K562 (cell line): Measurements from ENCODE around the gene FZD4. TPM values are rescaled to one million over a fixed set of nuclear protein-coding genes. Genes with fewer than 3 reads are reported as not detected.

Experiments
- ATAC-seq: fragments of 200-7000 bp; cut with Tn5 transposase; 3 replicates; pipeline ENCODE4 v1.9.1; 2020; ENCODE audit warnings: moderate library complexity
- BruUV-seq: library from RNA; stranded (reverse); fragments of 400-500 nt; replicated peaks from 2 replicates; lab custom pipeline; 2021; lab: Mats Ljungman, UMichigan
- CTCF ChIA-PET: fragments of 300-600 bp; formaldehyde crosslinking; extraction: SDS; loops from one replicate; lab custom pipeline; 2021; ENCODE audit warnings: low intra/inter-chr PET ratio; lab: Yijun Ruan, JAX
- POLR2A ChIA-PET: fragments of 300-600, 350-650 bp; sonication (Branson Sonifier 250); formaldehyde crosslinking; extraction: SDS; loops from one replicate; lab custom pipeline; 2021; ENCODE audit warnings: antibody characterized with exemption, inconsistent platforms; lab: Yijun Ruan, JAX
- DNase-seq, 4 experiments: peaks; one replicate each; pipeline versions ENCODE4 v3.0.0 to v3.0.0-alpha.2; 2011 to 2018; ENCODE audit warnings: low spot score in 3 of 4, mixed read lengths in 3 of 4; ENCODE audit errors: extremely low read depth in 1 of 4
- FAIRE-seq: peaks from 2 replicates; lab custom pipeline; 2011; peaks lifted over from hg19 to GRCh38; lab: Jason Lieb, UNC
- H2AFZ ChIP-seq: 2 replicates; pipeline ENCODE4 v1.6.0; 2011; ENCODE audit warnings: low read depth, low read length, control low read depth, inconsistent platforms
- H3K27ac ChIP-seq: fragments of 200-600 bp; 3 replicates; pipeline ENCODE4 v1.8.0; 2011; ENCODE audit warnings: low read depth, mild to moderate bottlenecking, control low read depth, inconsistent platforms, low read length, moderate library complexity, mixed read lengths; ENCODE audit errors: extremely low read depth
- H3K27me3 ChIP-seq, 2 experiments: fragments of 300-600 bp in 1 of 2; 2 replicates in 1 of 2; 3 replicates in 1 of 2; pipeline versions ENCODE4 v1.6.0 to v1.8.0; 2011; ENCODE audit warnings: inconsistent platforms in 2 of 2, low read length in 2 of 2, mild to moderate bottlenecking in 1 of 2, mixed read lengths in 1 of 2, moderate library complexity in 1 of 2; ENCODE audit not compliant: control insufficient read depth in 2 of 2, insufficient read depth in 2 of 2
- H3K36me3 ChIP-seq: fragments of 300-600 bp; 3 replicates; pipeline ENCODE4 v1.8.0; 2011; ENCODE audit warnings: mild to moderate bottlenecking, low read length, inconsistent platforms; ENCODE audit not compliant: control insufficient read depth, insufficient read depth
- H3K4me1 ChIP-seq, 2 experiments: fragments of 200-600 bp in 1 of 2; replicated peaks in 1 of 2; 2 replicates in 1 of 2; 3 replicates in 1 of 2; pipeline versions ENCODE4 v1.5.1 to v1.8.0; 2011; ENCODE audit warnings: inconsistent platforms in 2 of 2, low read length in 2 of 2, mild to moderate bottlenecking in 1 of 2, mixed read lengths in 1 of 2, moderate library complexity in 1 of 2; ENCODE audit not compliant: control insufficient read depth in 2 of 2, insufficient read depth in 2 of 2
- H3K4me2 ChIP-seq: 2 replicates; pipeline ENCODE4 v1.6.1; 2011; ENCODE audit warnings: low read length, control low read depth, inconsistent platforms, mixed read lengths; ENCODE audit not compliant: insufficient read depth
- H3K4me3 ChIP-seq: fragments of 200-600 bp; sonication (generic), shearing (Covaris generic); 2 replicates; pipeline ENCODE4 v1.5.1; 2016; ENCODE audit warnings: control low read depth, inconsistent platforms
- H3K79me2 ChIP-seq: fragments of 200-600 bp; 3 replicates; pipeline ENCODE4 v1.8.0; 2011; ENCODE audit warnings: low read length, inconsistent platforms; ENCODE audit not compliant: control insufficient read depth, insufficient read depth
- H3K9ac ChIP-seq, 2 experiments: 2 replicates each; pipeline versions ENCODE4 v1.6.0 to v1.6.1; 2011; ENCODE audit warnings: low read depth in 2 of 2, low read length in 2 of 2, control low read depth in 1 of 2, inconsistent platforms in 1 of 2, mild to moderate bottlenecking in 1 of 2, mixed read lengths in 1 of 2; ENCODE audit not compliant: insufficient read depth in 1 of 2
- H3K9me1 ChIP-seq: one replicate; pipeline ENCODE4 v1.6.0; 2011; ENCODE audit warnings: inconsistent platforms, mild to moderate bottlenecking, low read length, moderate library complexity; ENCODE audit not compliant: control insufficient read depth, insufficient read depth
- H3K9me3 ChIP-seq: replicated peaks from 2 replicates; pipeline ENCODE4 v1.5.1; 2011; ENCODE audit warnings: low read depth, low read length, inconsistent platforms; ENCODE audit not compliant: control insufficient read depth, insufficient read depth
- H4K20me1 ChIP-seq: replicated peaks from 2 replicates; pipeline ENCODE4 v1.6.1; 2011; ENCODE audit warnings: low read length, inconsistent platforms, mixed read lengths; ENCODE audit not compliant: control insufficient read depth, insufficient read depth
- BMI1 ChIP-seq: fragments of 150-350 bp; IDR thresholded peaks from 2 replicates; pipeline ENCODE4 v1.6.1; 2014; ENCODE audit warnings: low read length
- CCNT2 ChIP-seq: IDR thresholded peaks from 2 replicates; pipeline ENCODE4 v1.6.1; 2011; ENCODE audit warnings: borderline replicate concordance, low read depth, mild to moderate bottlenecking, moderate library complexity, mixed read lengths, low read length; ENCODE audit not compliant: insufficient read length; ENCODE audit errors: extremely low read depth
- L3MBTL2 ChIP-seq: fragments of 450-650 bp; IDR thresholded peaks from 2 replicates; pipeline ENCODE4 v1.6.1; 2016; ENCODE audit warnings: mild to moderate bottlenecking, moderate library complexity
- MYC ChIP-seq, 2 experiments: fragments of 250-450 bp in 1 of 2; sonication (Bioruptor Pico) in 1 of 2; IDR thresholded peaks; 2 replicates each; pipeline versions ENCODE4 v1.5.1 to v1.6.1; 2012 to 2021; ENCODE audit warnings: low read depth in 2 of 2, borderline replicate concordance in 1 of 2, improper control_type of control experiment in 1 of 2, low read length in 1 of 2, mild to moderate bottlenecking in 1 of 2, moderate library complexity in 1 of 2
- WGBS: fragments of 100-300 bp; shearing (Covaris generic); methylation state at CpG from one replicate; pipeline ENCODE4 v1.1.6; 2016; ENCODE audit warnings: low coverage, mixed read lengths; ENCODE audit not compliant: insufficient coverage; ENCODE audit errors: missing lambda C conversion rate; 5-methylcytosine and 5-hydroxymethylcytosine counted together
- in situ Hi-C: fragments of 300-500 bp; cut with MboI; formaldehyde crosslinking; loops from 4 replicates; pipeline ENCODE4 v1.15.0; 2018; ENCODE audit warnings: inconsistent platforms, mixed read lengths
- intact Hi-C: fragments of 100-400 bp; cut with micrococcal nuclease; formaldehyde crosslinking; loops from 2 replicates; pipeline ENCODE4 v1.14.2; 2022
- polyA plus RNA-seq, 8 experiments: library from polyadenylated mRNA; depleted of rRNA in 4 of 8; stranded (reverse) in 5 of 8; unstranded in 3 of 8; fragments of >200 nt; fragmentation: Nextera tagmentation in 2 of 8; fragmentation: Illumina TruSeq in 1 of 8; extraction: Ambion mirVana in 2 of 8; extraction: Trizol in 1 of 8; gene quantifications; 2 replicates each; pipeline versions ENCODE4 v1.2.1 to v1.2.3, GENCODE V29; 2011 to 2014; ENCODE audit warnings: inconsistent platforms in 1 of 8, missing spikeins in 1 of 8
- total RNA-seq, 7 experiments: library from RNA; depleted of rRNA in 6 of 7; stranded (reverse); fragments of >200 nt in 6 of 7; fragmentation: Illumina TruSeq in 2 of 7; extraction: Trizol in 2 of 7; gene quantifications; 2 replicates each; pipeline versions ENCODE4 v1.2.1 to v1.2.3, GENCODE V29; 2011 to 2021; ENCODE audit warnings: low replicate concordance in 1 of 7
- TF ChIP-seq, protein P1 (sequence below): fragments of 450-650 bp; formaldehyde crosslinking; IDR thresholded peaks from 2 replicates; pipeline ENCODE4 v1.4.0; 2020; ENCODE audit warnings: mild to moderate bottlenecking, mixed read lengths
- TF ChIP-seq, protein P2 (sequence below): fragments of 450-650 bp; IDR thresholded peaks from 2 replicates; pipeline ENCODE4 v1.6.1; 2017; ENCODE audit warnings: antibody characterized with exemption, mild to moderate bottlenecking
- TF ChIP-seq, protein P3 (sequence below): fragments of 200-800 bp; sonication (Bioruptor generic); IDR thresholded peaks from 2 replicates; pipeline ENCODE4 v1.6.1; 2016; ENCODE audit warnings: missing genetic modification characterization, missing compliant biosample characterization

The FZD4 gene
- total and polyA plus RNA-seq, 9 of the 15 experiments (the other 6 are each of a cell fraction or from before 2014, with no cell fraction given) = 1.2 to 7.9 (median 5.8) TPM

DNA sequence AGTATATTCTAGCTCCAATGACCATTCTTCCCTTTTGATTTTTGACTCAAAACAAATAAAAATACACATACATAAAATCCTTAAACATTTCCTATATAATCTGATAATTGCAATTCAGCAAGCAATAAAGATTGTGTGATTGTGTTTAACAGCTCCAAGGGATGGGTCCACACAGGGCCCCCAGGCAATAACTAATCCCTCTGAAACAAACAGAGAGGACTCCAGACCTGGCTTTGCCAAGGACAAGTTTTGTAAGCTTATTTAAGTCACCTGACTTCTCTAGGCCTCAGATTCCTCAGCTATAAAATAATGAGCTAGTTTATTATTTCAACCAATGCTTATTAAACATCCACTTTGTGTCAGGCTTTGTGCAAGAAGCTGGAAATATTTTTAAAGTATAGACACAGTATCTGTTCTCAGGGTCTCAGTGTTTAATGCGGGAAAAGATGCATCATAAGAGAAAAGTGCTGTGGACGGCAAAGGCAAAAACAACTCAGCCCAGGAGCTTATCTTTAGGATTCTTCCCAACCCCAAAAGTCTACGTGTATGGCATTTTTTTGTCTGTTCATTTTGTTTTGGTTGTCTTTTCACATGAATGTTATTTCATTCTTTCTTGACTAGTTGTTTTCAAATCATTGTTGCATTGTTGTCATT lies 20.1 kb downstream of the FZD4 start:
- H3K36me3 ChIP-seq = no peaks in the 10 kb centered on the region; the same call in 2 of the 3 replicates
- no peak overlapping the region for H3K4me3 ChIP-seq
- ChIA-PET CTCF (no interaction called here), POLR2A (interaction anchor here (0.6 to 1.6 kb wide), 5 partner anchors 10 to 859 kb away, joined by 3 to 6 read pairs (median 4); no protein-coding TSS in a partner anchor)
- H3K79me2 ChIP-seq = peaks cover 14% of the 10 kb centered on the region; the same call in 1 of the 3 replicates
- 21% methylated on average over 3 of the region's 3 CpGs for WGBS
- DNase-seq (no peak), FAIRE-seq (no peak), ATAC-seq (no peak)
- H3K4me2 ChIP-seq = no peak overlapping the region
- no peaks in the 10 kb centered on the region for H3K27me3 ChIP-seq
- intact Hi-C loops = loop anchor here (5.0 kb wide), 3 partner anchors 47 to 417 kb away; no protein-coding TSS in a partner anchor
- H3K4me1 ChIP-seq = peaks cover 33 to 69% of the 10 kb centered on the region in 2 experiments
- peak overlapping the region; percentile 27; the same call in 1 of the 3 replicates for H3K27ac ChIP-seq
- no peaks in the 10 kb centered on the region for H3K9me1 ChIP-seq
- BruUV-seq = no TSS peak
- no peaks in the 10 kb centered on the region for H3K9me3 ChIP-seq
- no peaks in the 10 kb centered on the region for H4K20me1 ChIP-seq
- H3K9ac ChIP-seq = no peak overlapping the region
- peak overlapping the region; percentile 41 for H2AFZ ChIP-seq
- in situ Hi-C loops = loop anchor here (10.0 kb wide), 1 partner anchor 490 kb away; no protein-coding TSS in a partner anchor
- TF ChIP-seq BMI1 (no peak), MYC (IDR thresholded peaks at IDR 0.05; ENCODE audit: low read depth, low read length) (0 out of 2 replicates have a peak, but pooled peaks have one; percentile 6), MYC (CRISPR knock-in tag; IDR thresholded peaks at IDR 0.05; ENCODE audit: borderline replicate concordance, low read depth) (no peak), CCNT2 (no peak), L3MBTL2 (no peak)
- TF ChIP-seq, protein P1, sequence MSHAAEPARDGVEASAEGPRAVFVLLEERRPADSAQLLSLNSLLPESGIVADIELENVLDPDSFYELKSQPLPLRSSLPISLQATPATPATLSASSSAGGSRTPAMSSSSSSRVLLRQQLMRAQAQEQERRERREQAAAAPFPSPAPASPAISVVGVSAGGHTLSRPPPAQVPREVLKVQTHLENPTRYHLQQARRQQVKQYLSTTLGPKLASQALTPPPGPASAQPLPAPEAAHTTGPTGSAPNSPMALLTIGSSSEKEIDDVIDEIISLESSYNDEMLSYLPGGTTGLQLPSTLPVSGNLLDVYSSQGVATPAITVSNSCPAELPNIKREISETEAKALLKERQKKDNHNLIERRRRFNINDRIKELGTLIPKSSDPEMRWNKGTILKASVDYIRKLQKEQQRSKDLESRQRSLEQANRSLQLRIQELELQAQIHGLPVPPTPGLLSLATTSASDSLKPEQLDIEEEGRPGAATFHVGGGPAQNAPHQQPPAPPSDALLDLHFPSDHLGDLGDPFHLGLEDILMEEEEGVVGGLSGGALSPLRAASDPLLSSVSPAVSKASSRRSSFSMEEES = 0 out of 2 replicates have a peak, but pooled peaks have one; percentile 6
- TF ChIP-seq, protein P2, sequence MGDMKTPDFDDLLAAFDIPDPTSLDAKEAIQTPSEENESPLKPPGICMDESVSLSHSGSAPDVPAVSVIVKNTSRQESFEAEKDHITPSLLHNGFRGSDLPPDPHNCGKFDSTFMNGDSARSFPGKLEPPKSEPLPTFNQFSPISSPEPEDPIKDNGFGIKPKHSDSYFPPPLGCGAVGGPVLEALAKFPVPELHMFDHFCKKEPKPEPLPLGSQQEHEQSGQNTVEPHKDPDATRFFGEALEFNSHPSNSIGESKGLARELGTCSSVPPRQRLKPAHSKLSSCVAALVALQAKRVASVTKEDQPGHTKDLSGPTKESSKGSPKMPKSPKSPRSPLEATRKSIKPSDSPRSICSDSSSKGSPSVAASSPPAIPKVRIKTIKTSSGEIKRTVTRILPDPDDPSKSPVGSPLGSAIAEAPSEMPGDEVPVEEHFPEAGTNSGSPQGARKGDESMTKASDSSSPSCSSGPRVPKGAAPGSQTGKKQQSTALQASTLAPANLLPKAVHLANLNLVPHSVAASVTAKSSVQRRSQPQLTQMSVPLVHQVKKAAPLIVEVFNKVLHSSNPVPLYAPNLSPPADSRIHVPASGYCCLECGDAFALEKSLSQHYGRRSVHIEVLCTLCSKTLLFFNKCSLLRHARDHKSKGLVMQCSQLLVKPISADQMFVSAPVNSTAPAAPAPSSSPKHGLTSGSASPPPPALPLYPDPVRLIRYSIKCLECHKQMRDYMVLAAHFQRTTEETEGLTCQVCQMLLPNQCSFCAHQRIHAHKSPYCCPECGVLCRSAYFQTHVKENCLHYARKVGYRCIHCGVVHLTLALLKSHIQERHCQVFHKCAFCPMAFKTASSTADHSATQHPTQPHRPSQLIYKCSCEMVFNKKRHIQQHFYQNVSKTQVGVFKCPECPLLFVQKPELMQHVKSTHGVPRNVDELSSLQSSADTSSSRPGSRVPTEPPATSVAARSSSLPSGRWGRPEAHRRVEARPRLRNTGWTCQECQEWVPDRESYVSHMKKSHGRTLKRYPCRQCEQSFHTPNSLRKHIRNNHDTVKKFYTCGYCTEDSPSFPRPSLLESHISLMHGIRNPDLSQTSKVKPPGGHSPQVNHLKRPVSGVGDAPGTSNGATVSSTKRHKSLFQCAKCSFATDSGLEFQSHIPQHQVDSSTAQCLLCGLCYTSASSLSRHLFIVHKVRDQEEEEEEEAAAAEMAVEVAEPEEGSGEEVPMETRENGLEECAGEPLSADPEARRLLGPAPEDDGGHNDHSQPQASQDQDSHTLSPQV = peak; percentile 6; the same call in 1 of the 2 replicates
- TF ChIP-seq, protein P3, sequence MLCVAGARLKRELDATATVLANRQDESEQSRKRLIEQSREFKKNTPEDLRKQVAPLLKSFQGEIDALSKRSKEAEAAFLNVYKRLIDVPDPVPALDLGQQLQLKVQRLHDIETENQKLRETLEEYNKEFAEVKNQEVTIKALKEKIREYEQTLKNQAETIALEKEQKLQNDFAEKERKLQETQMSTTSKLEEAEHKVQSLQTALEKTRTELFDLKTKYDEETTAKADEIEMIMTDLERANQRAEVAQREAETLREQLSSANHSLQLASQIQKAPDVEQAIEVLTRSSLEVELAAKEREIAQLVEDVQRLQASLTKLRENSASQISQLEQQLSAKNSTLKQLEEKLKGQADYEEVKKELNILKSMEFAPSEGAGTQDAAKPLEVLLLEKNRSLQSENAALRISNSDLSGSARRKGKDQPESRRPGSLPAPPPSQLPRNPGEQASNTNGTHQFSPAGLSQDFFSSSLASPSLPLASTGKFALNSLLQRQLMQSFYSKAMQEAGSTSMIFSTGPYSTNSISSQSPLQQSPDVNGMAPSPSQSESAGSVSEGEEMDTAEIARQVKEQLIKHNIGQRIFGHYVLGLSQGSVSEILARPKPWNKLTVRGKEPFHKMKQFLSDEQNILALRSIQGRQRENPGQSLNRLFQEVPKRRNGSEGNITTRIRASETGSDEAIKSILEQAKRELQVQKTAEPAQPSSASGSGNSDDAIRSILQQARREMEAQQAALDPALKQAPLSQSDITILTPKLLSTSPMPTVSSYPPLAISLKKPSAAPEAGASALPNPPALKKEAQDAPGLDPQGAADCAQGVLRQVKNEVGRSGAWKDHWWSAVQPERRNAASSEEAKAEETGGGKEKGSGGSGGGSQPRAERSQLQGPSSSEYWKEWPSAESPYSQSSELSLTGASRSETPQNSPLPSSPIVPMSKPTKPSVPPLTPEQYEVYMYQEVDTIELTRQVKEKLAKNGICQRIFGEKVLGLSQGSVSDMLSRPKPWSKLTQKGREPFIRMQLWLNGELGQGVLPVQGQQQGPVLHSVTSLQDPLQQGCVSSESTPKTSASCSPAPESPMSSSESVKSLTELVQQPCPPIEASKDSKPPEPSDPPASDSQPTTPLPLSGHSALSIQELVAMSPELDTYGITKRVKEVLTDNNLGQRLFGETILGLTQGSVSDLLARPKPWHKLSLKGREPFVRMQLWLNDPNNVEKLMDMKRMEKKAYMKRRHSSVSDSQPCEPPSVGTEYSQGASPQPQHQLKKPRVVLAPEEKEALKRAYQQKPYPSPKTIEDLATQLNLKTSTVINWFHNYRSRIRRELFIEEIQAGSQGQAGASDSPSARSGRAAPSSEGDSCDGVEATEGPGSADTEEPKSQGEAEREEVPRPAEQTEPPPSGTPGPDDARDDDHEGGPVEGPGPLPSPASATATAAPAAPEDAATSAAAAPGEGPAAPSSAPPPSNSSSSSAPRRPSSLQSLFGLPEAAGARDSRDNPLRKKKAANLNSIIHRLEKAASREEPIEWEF = no peak
